Heart left ventricle (tissue), 13 donors: Measurements from ENCODE around the gene PDE6A.

Experiments
- POLR2A ChIP-seq, 2 donors: fragments of 450-650 bp; IDR thresholded peaks; one replicate each; pipeline ENCODE4 v1.6.1; 2017; ENCODE audit warnings: antibody characterized with exemption in 2 of 2, mild to moderate bottlenecking in 2 of 2, moderate library complexity in 2 of 2
- TF ChIP-seq, protein P1 (sequence below), 12 donors: fragments of 200-600 bp; sonication (generic) in 4 of 12; IDR thresholded peaks; one replicate each; pipeline versions ENCODE4 v1.5.0 to v1.8.0; 2018 to 2022; ENCODE audit warnings: antibody characterized with exemption in 12 of 12, mild to moderate bottlenecking in 5 of 12
- donor health status: ischemic (EF 13 %, LVEDD 7.1; RV severe dilation, severe dysfunction).
- donor health status: DM: no; HTN: yes; CAD: no.
- donor health status: DM: no; HTN: no; CAD: no.
- donor health status: ischemic (EF 25% LVEDD 6.9; RV normal size, moderate dysfunction).
- donor health status: ischemic (EF 25% LVEDD 5.7; RV mildly dilated, moderate dysfunction).
- donor health status: ischemic (EF 35%, LVEDD 5.7; RV mildly dilated, moderate dysfunction).
- donor health status: nonischemic (EF 11% LVEDD 7.7; RV severe dilation, severe dysfunction).
- donor health status: DM: yes; HTN: yes; CAD: no.
- donor health status: PGD.
- donor health status: ischemic (EF 29% LVEDD 5.4; RV normal size, mild dysfunction).
- donor health status: nonischemic (EF 23%, LVEDD 6.1; RV moderate dilation, normal function).

DNA sequence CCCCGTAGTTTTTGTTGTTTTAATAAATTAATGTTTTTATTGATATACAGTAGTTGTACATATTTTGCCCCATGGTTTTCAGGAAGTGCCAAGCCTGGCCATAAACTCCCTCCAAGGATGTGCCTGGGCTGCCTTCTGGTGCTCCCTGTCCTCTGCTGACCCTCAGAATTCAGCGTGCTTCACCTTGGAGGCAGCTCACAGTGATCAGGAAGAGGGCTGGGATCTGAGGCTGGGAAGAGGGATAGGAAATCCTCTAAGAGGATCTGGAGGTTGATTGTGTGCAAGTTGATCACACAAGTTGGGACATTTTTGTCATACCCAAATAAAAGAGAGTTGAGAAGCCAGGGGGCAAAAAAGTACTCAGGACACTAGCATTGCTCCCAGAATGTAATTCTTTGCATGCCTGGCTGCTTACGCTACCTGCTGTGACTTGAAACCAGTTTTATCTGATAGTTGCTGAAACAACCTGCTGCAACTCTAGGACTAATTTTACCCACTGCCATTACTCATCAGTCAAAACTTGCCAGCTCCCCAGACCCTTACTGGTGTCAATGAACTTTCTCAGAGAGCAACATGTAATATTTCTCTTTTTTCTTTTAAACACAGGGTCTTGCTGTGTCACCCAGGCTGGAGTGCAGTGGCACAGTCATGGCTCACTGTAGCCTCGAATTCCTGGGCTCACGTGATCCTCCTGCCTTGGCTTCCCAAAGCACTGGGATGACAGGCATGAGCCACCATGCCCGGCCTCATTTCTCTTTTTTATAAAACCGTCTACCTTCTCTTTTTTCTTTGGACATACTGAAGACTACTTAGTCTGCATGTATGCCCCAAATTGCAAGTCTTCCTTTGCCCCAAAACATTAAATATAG is 29.0 kb downstream of the PDE6A start:
- TF ChIP-seq, protein P1, sequence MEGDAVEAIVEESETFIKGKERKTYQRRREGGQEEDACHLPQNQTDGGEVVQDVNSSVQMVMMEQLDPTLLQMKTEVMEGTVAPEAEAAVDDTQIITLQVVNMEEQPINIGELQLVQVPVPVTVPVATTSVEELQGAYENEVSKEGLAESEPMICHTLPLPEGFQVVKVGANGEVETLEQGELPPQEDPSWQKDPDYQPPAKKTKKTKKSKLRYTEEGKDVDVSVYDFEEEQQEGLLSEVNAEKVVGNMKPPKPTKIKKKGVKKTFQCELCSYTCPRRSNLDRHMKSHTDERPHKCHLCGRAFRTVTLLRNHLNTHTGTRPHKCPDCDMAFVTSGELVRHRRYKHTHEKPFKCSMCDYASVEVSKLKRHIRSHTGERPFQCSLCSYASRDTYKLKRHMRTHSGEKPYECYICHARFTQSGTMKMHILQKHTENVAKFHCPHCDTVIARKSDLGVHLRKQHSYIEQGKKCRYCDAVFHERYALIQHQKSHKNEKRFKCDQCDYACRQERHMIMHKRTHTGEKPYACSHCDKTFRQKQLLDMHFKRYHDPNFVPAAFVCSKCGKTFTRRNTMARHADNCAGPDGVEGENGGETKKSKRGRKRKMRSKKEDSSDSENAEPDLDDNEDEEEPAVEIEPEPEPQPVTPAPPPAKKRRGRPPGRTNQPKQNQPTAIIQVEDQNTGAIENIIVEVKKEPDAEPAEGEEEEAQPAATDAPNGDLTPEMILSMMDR (IDR thresholded peaks at IDR 0.05), result no peak
- TF ChIP-seq POLR2A (IDR thresholded peaks at IDR 0.05), result no peak
